Ovary (tissue), 3 donors: ENCODE data around the gene MOV10.

Experiments
- POLR2A ChIP-seq: fragments of 450-650 bp; IDR thresholded peaks from one replicate; pipeline ENCODE4 v1.6.1; 2017; ENCODE audit warnings: antibody characterized with exemption, mild to moderate bottlenecking, moderate library complexity
- TF ChIP-seq, protein P1 (sequence below), 3 donors: fragments of 450-650 bp in 2 of 3; fragments of 200-600 bp in 1 of 3; IDR thresholded peaks; one replicate each; pipeline versions ENCODE4 v1.5.1 to v1.8.0; 2016 to 2022; ENCODE audit warnings: antibody characterized with exemption in 3 of 3, mild to moderate bottlenecking in 1 of 3
- donor health status: DM: no; HTN: no; CAD: no.

DNA sequence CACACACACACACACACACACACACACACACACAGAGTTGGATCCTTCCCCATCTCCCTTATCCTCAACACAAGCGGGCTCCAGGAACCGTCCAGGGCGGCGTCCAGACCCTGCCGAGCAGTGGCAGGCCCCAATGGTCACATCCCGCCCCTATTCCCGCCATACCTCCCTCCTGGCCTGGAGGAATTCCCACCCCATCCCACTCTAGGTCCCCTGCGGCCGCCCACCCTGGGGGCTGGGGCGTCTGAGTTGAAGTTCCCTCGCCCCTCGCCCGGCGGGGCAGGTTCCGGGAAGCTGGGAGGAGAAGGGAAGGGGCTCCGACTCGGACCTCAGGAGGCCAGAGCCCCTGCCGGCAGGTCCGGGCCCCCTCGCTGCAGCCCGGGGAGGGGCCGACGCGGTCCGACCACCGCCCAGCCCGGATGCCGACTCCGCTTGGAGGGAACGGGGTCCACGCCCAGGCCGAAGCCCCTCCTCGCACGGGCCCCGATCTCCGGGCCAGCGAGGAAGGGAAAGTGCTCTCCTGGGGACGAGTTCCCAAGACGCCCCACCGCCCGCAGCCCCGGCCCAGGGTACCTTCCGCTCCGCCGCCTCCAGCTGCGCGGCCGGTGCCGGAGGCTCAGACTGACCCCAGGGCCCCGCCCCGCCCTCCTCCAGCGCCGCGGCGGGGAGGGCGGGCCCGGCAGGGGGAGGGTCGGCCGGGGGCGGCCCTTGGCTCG is 32.2 kb downstream of the MOV10 start, which contains the start of gene RHOC:
- peak; percentile 65 for TF ChIP-seq POLR2A
- TF ChIP-seq, protein P1, sequence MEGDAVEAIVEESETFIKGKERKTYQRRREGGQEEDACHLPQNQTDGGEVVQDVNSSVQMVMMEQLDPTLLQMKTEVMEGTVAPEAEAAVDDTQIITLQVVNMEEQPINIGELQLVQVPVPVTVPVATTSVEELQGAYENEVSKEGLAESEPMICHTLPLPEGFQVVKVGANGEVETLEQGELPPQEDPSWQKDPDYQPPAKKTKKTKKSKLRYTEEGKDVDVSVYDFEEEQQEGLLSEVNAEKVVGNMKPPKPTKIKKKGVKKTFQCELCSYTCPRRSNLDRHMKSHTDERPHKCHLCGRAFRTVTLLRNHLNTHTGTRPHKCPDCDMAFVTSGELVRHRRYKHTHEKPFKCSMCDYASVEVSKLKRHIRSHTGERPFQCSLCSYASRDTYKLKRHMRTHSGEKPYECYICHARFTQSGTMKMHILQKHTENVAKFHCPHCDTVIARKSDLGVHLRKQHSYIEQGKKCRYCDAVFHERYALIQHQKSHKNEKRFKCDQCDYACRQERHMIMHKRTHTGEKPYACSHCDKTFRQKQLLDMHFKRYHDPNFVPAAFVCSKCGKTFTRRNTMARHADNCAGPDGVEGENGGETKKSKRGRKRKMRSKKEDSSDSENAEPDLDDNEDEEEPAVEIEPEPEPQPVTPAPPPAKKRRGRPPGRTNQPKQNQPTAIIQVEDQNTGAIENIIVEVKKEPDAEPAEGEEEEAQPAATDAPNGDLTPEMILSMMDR (IDR thresholded peaks at IDR 0.05), result no peak
